Effector CD4-positive, alpha-beta T cell (primary cell): Measurements from ENCODE around the gene PRODH2.

Experiments
- DNase-seq: peaks from one replicate; pipeline ENCODE4 v3.0.0-alpha.2; 2020

PRODH2 gene

GRCh38 chr19:35755550-35756376, 56.9 kb downstream of the PRODH2 start:
- no peak for DNase-seq

GRCh38 chr19:35755131-35755549, 57.5 kb downstream of the PRODH2 start:
- no peak for DNase-seq

- no peak for DNase-seq
Observed at GRCh38 chr19:35754370-35755130, 58.1 kb downstream of the PRODH2 start.

GRCh38 chr19:35753634-35754369, 58.8 kb downstream of the PRODH2 start:
- no peak for DNase-seq

- no peak for DNase-seq
Observed at GRCh38 chr19:35752746-35753350, 59.8 kb downstream of the PRODH2 start.

- DNase-seq, result no peak
Observed at GRCh38 chr19:35751839-35752745, 60.6 kb downstream of the PRODH2 start.

- no peak for DNase-seq
Observed at GRCh38 chr19:35750167-35750566, 62.5 kb downstream of the PRODH2 start.
